ENCODE results near the gene TSPO2.

DNA sequence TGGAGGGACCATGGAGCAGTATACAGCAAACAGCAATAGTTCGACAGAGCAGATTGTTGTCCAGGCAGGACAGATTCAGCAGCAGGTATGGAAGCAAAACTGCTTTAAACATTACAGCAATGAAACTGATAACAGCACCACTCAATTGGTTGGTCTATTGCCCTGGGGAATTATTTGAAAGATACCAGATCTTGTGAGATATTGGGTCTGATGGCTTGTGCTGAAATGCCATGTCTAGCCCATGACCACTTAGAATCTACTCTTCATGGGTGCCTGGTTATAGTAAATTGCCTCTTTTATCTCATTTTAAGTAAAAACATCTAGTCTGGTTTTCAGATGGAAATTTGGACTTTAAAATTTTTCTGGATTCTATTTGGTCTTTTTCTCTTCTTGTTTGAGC is 36.8 kb downstream of the TSPO2 start:
- TF ChIP-seq EZH2phosphoT487 (IDR thresholded peaks at IDR 0.05; ENCODE audit: borderline replicate concordance, low read depth, low read length) = no peak
- TF ChIP-seq, protein P1, sequence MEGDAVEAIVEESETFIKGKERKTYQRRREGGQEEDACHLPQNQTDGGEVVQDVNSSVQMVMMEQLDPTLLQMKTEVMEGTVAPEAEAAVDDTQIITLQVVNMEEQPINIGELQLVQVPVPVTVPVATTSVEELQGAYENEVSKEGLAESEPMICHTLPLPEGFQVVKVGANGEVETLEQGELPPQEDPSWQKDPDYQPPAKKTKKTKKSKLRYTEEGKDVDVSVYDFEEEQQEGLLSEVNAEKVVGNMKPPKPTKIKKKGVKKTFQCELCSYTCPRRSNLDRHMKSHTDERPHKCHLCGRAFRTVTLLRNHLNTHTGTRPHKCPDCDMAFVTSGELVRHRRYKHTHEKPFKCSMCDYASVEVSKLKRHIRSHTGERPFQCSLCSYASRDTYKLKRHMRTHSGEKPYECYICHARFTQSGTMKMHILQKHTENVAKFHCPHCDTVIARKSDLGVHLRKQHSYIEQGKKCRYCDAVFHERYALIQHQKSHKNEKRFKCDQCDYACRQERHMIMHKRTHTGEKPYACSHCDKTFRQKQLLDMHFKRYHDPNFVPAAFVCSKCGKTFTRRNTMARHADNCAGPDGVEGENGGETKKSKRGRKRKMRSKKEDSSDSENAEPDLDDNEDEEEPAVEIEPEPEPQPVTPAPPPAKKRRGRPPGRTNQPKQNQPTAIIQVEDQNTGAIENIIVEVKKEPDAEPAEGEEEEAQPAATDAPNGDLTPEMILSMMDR (conservative IDR thresholded peaks at IDR 0.05; ENCODE audit: low read length) = no peak
